Mucosa of gallbladder (tissue), 1 donor: ENCODE data around the gene EXOC6B. TPM values are rescaled to one million over a fixed set of nuclear protein-coding genes. Genes with fewer than 3 reads are reported as not detected.

Experiments
- DNase-seq: peaks from one replicate; pipeline ENCODE4 v3.0.0-alpha.2; 2020; ENCODE audit warnings: low spot score
- total RNA-seq: library from RNA; stranded (reverse); gene quantifications from one replicate; pipeline ENCODE4 v1.2.1, GENCODE V29; 2021
- donor health status: DM: no; HTN: no; CAD: no.

The EXOC6B gene
- total RNA-seq, 1 donor from 2014 or later = 37.1 TPM

GRCh38 chr2:72738096-72738495 lies 87.7 kb downstream of the EXOC6B start:
- DNase-seq = no peak

GRCh38 chr2:72734432-72734831 lies 91.4 kb downstream of the EXOC6B start:
- DNase-seq = no peak

- no peak for DNase-seq
Measured at GRCh38 chr2:72731116-72731515, 94.7 kb downstream of the EXOC6B start.

GRCh38 chr2:72727356-72727755 lies 98.5 kb downstream of the EXOC6B start:
- DNase-seq = no peak

- no peak for DNase-seq
Measured at GRCh38 chr2:72723769-72724370, 102.0 kb downstream of the EXOC6B start.

GRCh38 chr2:72722492-72723070 lies 103.3 kb downstream of the EXOC6B start:
- DNase-seq = no peak

GRCh38 chr2:72719416-72719815 lies 106.4 kb downstream of the EXOC6B start:
- no peak for DNase-seq

GRCh38 chr2:72718876-72719275 lies 107.0 kb downstream of the EXOC6B start:
- DNase-seq = no peak

- DNase-seq = no peak
Measured at GRCh38 chr2:72716601-72717000, 109.2 kb downstream of the EXOC6B start.

- no peak for DNase-seq
Measured at GRCh38 chr2:72713857-72714256, 112.0 kb downstream of the EXOC6B start.

- no peak for DNase-seq
Measured at GRCh38 chr2:72712977-72713376, 112.9 kb downstream of the EXOC6B start.

- DNase-seq = no peak
Measured at GRCh38 chr2:72712304-72712703, 113.5 kb downstream of the EXOC6B start.

- DNase-seq = no peak
Measured at GRCh38 chr2:72710418-72711152, 115.2 kb downstream of the EXOC6B start.

- no peak for DNase-seq
Measured at GRCh38 chr2:72708236-72708635, 117.6 kb downstream of the EXOC6B start.

GRCh38 chr2:72698300-72698699 lies 127.5 kb downstream of the EXOC6B start:
- DNase-seq = no peak

- DNase-seq = no peak
Measured at GRCh38 chr2:72696559-72696958, 129.3 kb downstream of the EXOC6B start.

GRCh38 chr2:72695676-72696075 lies 130.2 kb downstream of the EXOC6B start:
- DNase-seq = no peak

- peak; percentile 39 for DNase-seq
Measured at GRCh38 chr2:72694715-72695496, 130.9 kb downstream of the EXOC6B start.

GRCh38 chr2:72689579-72690195 lies 136.1 kb downstream of the EXOC6B start:
- DNase-seq = no peak

GRCh38 chr2:72685638-72686213 lies 140.1 kb downstream of the EXOC6B start:
- DNase-seq = no peak

- DNase-seq = no peak
Measured at GRCh38 chr2:72682061-72682460, 143.8 kb downstream of the EXOC6B start.
